ENCODE measurements around the gene KRT71. TPM values are rescaled to one million over a fixed set of nuclear protein-coding genes. Genes with fewer than 3 reads are reported as not detected.

KRT71 gene
- total RNA-seq, 1 donor from 2014 or later, result not detected

GRCh38 chr12:52577316-52577715, 24.4 kb upstream of the KRT71 start:
- Histone ChIP-seq H3K4me1 (no peaks in the 10 kb centered on the region), H3K27ac (replicated peaks) (no peak overlapping the region), H3K36me3 (no peaks in the 10 kb centered on the region), H3K27me3 (ENCODE audit: low read depth) (peaks cover 62% of the 10 kb centered on the region), H3K4me3 (no peak overlapping the region), H3K9me3 (replicated peaks) (no peaks in the 10 kb centered on the region)
- intact Hi-C loops (cut with micrococcal nuclease), result no loop called here
- TF ChIP-seq, protein P1, sequence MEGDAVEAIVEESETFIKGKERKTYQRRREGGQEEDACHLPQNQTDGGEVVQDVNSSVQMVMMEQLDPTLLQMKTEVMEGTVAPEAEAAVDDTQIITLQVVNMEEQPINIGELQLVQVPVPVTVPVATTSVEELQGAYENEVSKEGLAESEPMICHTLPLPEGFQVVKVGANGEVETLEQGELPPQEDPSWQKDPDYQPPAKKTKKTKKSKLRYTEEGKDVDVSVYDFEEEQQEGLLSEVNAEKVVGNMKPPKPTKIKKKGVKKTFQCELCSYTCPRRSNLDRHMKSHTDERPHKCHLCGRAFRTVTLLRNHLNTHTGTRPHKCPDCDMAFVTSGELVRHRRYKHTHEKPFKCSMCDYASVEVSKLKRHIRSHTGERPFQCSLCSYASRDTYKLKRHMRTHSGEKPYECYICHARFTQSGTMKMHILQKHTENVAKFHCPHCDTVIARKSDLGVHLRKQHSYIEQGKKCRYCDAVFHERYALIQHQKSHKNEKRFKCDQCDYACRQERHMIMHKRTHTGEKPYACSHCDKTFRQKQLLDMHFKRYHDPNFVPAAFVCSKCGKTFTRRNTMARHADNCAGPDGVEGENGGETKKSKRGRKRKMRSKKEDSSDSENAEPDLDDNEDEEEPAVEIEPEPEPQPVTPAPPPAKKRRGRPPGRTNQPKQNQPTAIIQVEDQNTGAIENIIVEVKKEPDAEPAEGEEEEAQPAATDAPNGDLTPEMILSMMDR (IDR thresholded peaks at IDR 0.05; ENCODE audit: borderline replicate concordance), result no peak
- no peak for DNase-seq

GRCh38 chr12:52575948-52576347, 23.0 kb upstream of the KRT71 start:
- intact Hi-C loops (cut with micrococcal nuclease), result no loop called here
- TF ChIP-seq, protein P1 (IDR thresholded peaks at IDR 0.05; ENCODE audit: borderline replicate concordance), result no peak
- no peak for DNase-seq

GRCh38 chr12:52575256-52575655, 22.3 kb upstream of the KRT71 start:
- H3K36me3 ChIP-seq, result no peaks in the 10 kb centered on the region
- TF ChIP-seq, protein P1 (IDR thresholded peaks at IDR 0.05; ENCODE audit: borderline replicate concordance), result no peak
- no peaks in the 10 kb centered on the region for H3K9me3 ChIP-seq (replicated peaks)
- no peak for DNase-seq
- no peak overlapping the region for H3K27ac ChIP-seq (replicated peaks)
- H3K4me1 ChIP-seq, result no peaks in the 10 kb centered on the region
- no peak overlapping the region for H3K4me3 ChIP-seq
- intact Hi-C loops (cut with micrococcal nuclease), result no loop called here
- peaks cover 63% of the 10 kb centered on the region for H3K27me3 ChIP-seq (ENCODE audit: low read depth)

More at GRCh38 chr12:52575948-52576347, 23.0 kb upstream of the KRT71 start:
- no peaks in the 10 kb centered on the region for H3K9me3 ChIP-seq (replicated peaks)
- H3K4me3 ChIP-seq, result no peak overlapping the region
- H3K27me3 ChIP-seq (ENCODE audit: low read depth), result peaks cover 63% of the 10 kb centered on the region
- no peaks in the 10 kb centered on the region for H3K36me3 ChIP-seq
- no peak overlapping the region for H3K27ac ChIP-seq (replicated peaks)
- no peaks in the 10 kb centered on the region for H3K4me1 ChIP-seq

GRCh38 chr12:52573743-52574142, 20.8 kb upstream of the KRT71 start, which contains the start of gene KRT74:
TSS of gene KRT74 (minus strand) at chr12:52573843. CDS start at chr12:52573777, 66 bp downstream.
- no peak for DNase-seq
- no peak within 1 kb of the TSS for H3K4me3 ChIP-seq
- H3K27me3 ChIP-seq (ENCODE audit: low read depth), result peaks cover 62% of the 10 kb centered on the region
- TF ChIP-seq, protein P1 (IDR thresholded peaks at IDR 0.05; ENCODE audit: borderline replicate concordance), result no peak
- no peaks in the 10 kb centered on the region for H3K4me1 ChIP-seq
- H3K9me3 ChIP-seq (replicated peaks), result no peaks in the 10 kb centered on the region
- H3K27ac ChIP-seq (replicated peaks), result no peak within 1 kb of the TSS
- H3K36me3 ChIP-seq, result no peaks in the 10 kb centered on the region
- intact Hi-C loops (cut with micrococcal nuclease), result no loop called here

GRCh38 chr12:52573306-52573705, 20.4 kb upstream of the KRT71 start:
- Histone ChIP-seq H3K27ac (replicated peaks) (no peak overlapping the region), H3K4me3 (no peak overlapping the region), H3K27me3 (ENCODE audit: low read depth) (peaks cover 66% of the 10 kb centered on the region), H3K36me3 (no peaks in the 10 kb centered on the region), H3K4me1 (no peaks in the 10 kb centered on the region), H3K9me3 (replicated peaks) (no peaks in the 10 kb centered on the region)
- intact Hi-C loops (cut with micrococcal nuclease), result no loop called here
- TF ChIP-seq, protein P1 (IDR thresholded peaks at IDR 0.05; ENCODE audit: borderline replicate concordance), result no peak
- DNase-seq, result no peak

Data from left ventricle myocardium inferior (tissue), 1 donor.